Mesothelial cell of epicardium (in vitro differentiated cells): ENCODE data around the gene ZBTB48. TPM values are rescaled to one million over a fixed set of nuclear protein-coding genes. Genes with fewer than 3 reads are reported as not detected.
A peak's percentile ranks its signal among the peaks of the same experiment; 100 is the strongest.

Source experiments
- DNase-seq, 2 experiments: peaks; one replicate each; pipeline ENCODE4 v3.0.0; 2021; ENCODE audit warnings: low spot score in 2 of 2; ENCODE audit not compliant: unreplicated experiment in 2 of 2
- H3K27ac Mint-ChIP-seq: 2 replicates; pipeline ENCODE4 v1.8.0; 2021; ENCODE audit warnings: mixed read lengths
- H3K27me3 Mint-ChIP-seq: 2 replicates; pipeline ENCODE4 v1.8.0; 2021; ENCODE audit warnings: low read depth, mixed read lengths
- H3K36me3 Mint-ChIP-seq: 2 replicates; pipeline ENCODE4 v1.8.0; 2021; ENCODE audit warnings: mixed read lengths
- H3K4me1 Mint-ChIP-seq: 2 replicates; pipeline ENCODE4 v1.8.0; 2021; ENCODE audit warnings: mixed read lengths
- H3K4me3 Mint-ChIP-seq: 2 replicates; pipeline ENCODE4 v1.8.0; 2021; ENCODE audit warnings: mild to moderate bottlenecking, moderate library complexity, mixed read lengths
- H3K9me3 Mint-ChIP-seq: 2 replicates; pipeline ENCODE4 v1.8.0; 2021; ENCODE audit warnings: mixed read lengths
- CTCF ChIP-seq: fragments of 200-600 bp; sonication (generic); IDR thresholded peaks from one replicate; pipeline ENCODE4 v1.5.0; 2021; ENCODE audit warnings: antibody characterized with exemption; ENCODE audit not compliant: unreplicated experiment
- total RNA-seq: library from RNA; stranded (reverse); gene quantifications from 3 replicates; pipeline ENCODE4 v1.2.1, GENCODE V29; 2021

ZBTB48 gene
- total RNA-seq, 1 donor from 2014 or later = 33.6 TPM

- DNase-seq = no peak
- Mint-ChIP-seq H3K27me3 (no peaks in the 10 kb centered on the region), H3K27ac (peak overlapping the region; percentile 90), H3K4me3 (no peak overlapping the region), H3K36me3 (peaks cover 26% of the 10 kb centered on the region), H3K4me1 (peaks cover 29% of the 10 kb centered on the region), H3K9me3 (no peaks in the 10 kb centered on the region)
- no peak for TF ChIP-seq CTCF
Measured at GRCh38 chr1:6622396-6623152, 42.8 kb downstream of the ZBTB48 start.

GRCh38 chr1:6623269-6623965, 43.6 kb downstream of the ZBTB48 start:
- no peaks in the 10 kb centered on the region for H3K27me3 Mint-ChIP-seq
- no peak for TF ChIP-seq CTCF
- H3K27ac Mint-ChIP-seq = peak overlapping the region; percentile 90
- H3K4me3 Mint-ChIP-seq = peak overlapping the region; percentile 43
- peaks cover 30% of the 10 kb centered on the region for H3K4me1 Mint-ChIP-seq
- no peak for DNase-seq
- H3K36me3 Mint-ChIP-seq = peaks cover 30% of the 10 kb centered on the region
- no peaks in the 10 kb centered on the region for H3K9me3 Mint-ChIP-seq

- DNase-seq = peak; percentile 89
- H3K4me3 Mint-ChIP-seq = peak within 1 kb of the TSS; percentile 81
- peaks cover 34% of the 10 kb centered on the region for H3K36me3 Mint-ChIP-seq
- H3K27me3 Mint-ChIP-seq = no peaks in the 10 kb centered on the region
- H3K27ac Mint-ChIP-seq = peak within 1 kb of the TSS; percentile 90
- no peaks in the 10 kb centered on the region for H3K9me3 Mint-ChIP-seq
- H3K4me1 Mint-ChIP-seq = peaks cover 30% of the 10 kb centered on the region
- TF ChIP-seq CTCF = no peak
Measured at GRCh38 chr1:6624710-6625583, 45.2 kb downstream of the ZBTB48 start, which contains the start of gene THAP3. TSS of gene THAP3 (plus strand) at chr1:6624868. CDS start at chr1:6625219, 351 bp downstream.

- Mint-ChIP-seq H3K36me3 (peaks cover 35% of the 10 kb centered on the region), H3K4me3 (peak overlapping the region; percentile 81), H3K27me3 (no peaks in the 10 kb centered on the region)
Measured at GRCh38 chr1:6625584-6626149, 45.9 kb downstream of the ZBTB48 start.

More at GRCh38 chr1:6625584-6626149, 45.9 kb downstream of the ZBTB48 start:
- DNase-seq = no peak
- peak overlapping the region; percentile 81 for H3K27ac Mint-ChIP-seq
- no peaks in the 10 kb centered on the region for H3K9me3 Mint-ChIP-seq
- peaks cover 30% of the 10 kb centered on the region for H3K4me1 Mint-ChIP-seq
- no peak for TF ChIP-seq CTCF
